ENCODE results near the gene ALKBH6. TPM values are rescaled to one million over a fixed set of nuclear protein-coding genes. Genes with fewer than 3 reads are reported as not detected.

ALKBH6 gene
- polyA plus RNA-seq, 4 donors: 11.8 to 20.5 (median 16.9) TPM

- no peak for DNase-seq (ENCODE audit: low read depth in 4 of 4, low spot score in 2 of 4)
These were observed 17.3 kb upstream of the ALKBH6 start for GRCh38 chr19:36031308-36031707.

- DNase-seq (ENCODE audit: low read depth in 4 of 4, low spot score in 2 of 4): no peak
These were observed 16.5 kb upstream of the ALKBH6 start for GRCh38 chr19:36030264-36031148.

GRCh38 chr19:36028313-36029041 lies 14.5 kb upstream of the ALKBH6 start:
- no peak for DNase-seq (ENCODE audit: low read depth in 4 of 4, low spot score in 2 of 4)

- DNase-seq (ENCODE audit: low read depth in 4 of 4, low spot score in 2 of 4): no peak
These were observed 13.7 kb upstream of the ALKBH6 start for GRCh38 chr19:36027696-36028095.

GRCh38 chr19:36026091-36026876 lies 12.3 kb upstream of the ALKBH6 start:
- no peak for DNase-seq (ENCODE audit: low read depth in 4 of 4, low spot score in 2 of 4)

- DNase-seq (ENCODE audit: low read depth in 4 of 4, low spot score in 2 of 4): no peak
These were observed 11.5 kb upstream of the ALKBH6 start for GRCh38 chr19:36025541-36025940.

- DNase-seq (ENCODE audit: low read depth in 4 of 4, low spot score in 2 of 4): no peak
These were observed 9.4 kb upstream of the ALKBH6 start for GRCh38 chr19:36023432-36023831.

- no peak for DNase-seq (ENCODE audit: low read depth in 4 of 4, low spot score in 2 of 4)
These were observed 5.2 kb upstream of the ALKBH6 start for GRCh38 chr19:36019061-36019670.

GRCh38 chr19:36013280-36014011 lies 567 bp downstream of the ALKBH6 start:
- no peak for DNase-seq (ENCODE audit: low read depth in 4 of 4, low spot score in 2 of 4)

GRCh38 chr19:36010402-36010801 lies 3.6 kb downstream of the ALKBH6 start:
- no peak for DNase-seq (ENCODE audit: low read depth in 4 of 4, low spot score in 2 of 4)

GRCh38 chr19:36009633-36010379 lies 4.2 kb downstream of the ALKBH6 start:
- no peak for DNase-seq (ENCODE audit: low read depth in 4 of 4, low spot score in 2 of 4)

- DNase-seq (ENCODE audit: low read depth in 4 of 4, low spot score in 2 of 4): no peak
These were observed 4.8 kb downstream of the ALKBH6 start for GRCh38 chr19:36009220-36009619.

GRCh38 chr19:36008336-36008978 lies 5.6 kb downstream of the ALKBH6 start, which contains the start of gene SYNE4:
Gene SYNE4, minus strand, starts transcription at chr19:36008813. Its CDS starts 132 bp downstream, at chr19:36008681.
- no peak for DNase-seq (ENCODE audit: low read depth in 4 of 4, low spot score in 2 of 4)

GRCh38 chr19:36006955-36007354 lies 7.1 kb downstream of the ALKBH6 start:
- no peak for DNase-seq (ENCODE audit: low read depth in 4 of 4, low spot score in 2 of 4)

GRCh38 chr19:36003284-36003683 lies 10.7 kb downstream of the ALKBH6 start:
- no peak for DNase-seq (ENCODE audit: low read depth in 4 of 4, low spot score in 2 of 4)

GRCh38 chr19:36001605-36002004 lies 12.4 kb downstream of the ALKBH6 start:
- no peak for DNase-seq (ENCODE audit: low read depth in 4 of 4, low spot score in 2 of 4)

GRCh38 chr19:35996777-35997176 lies 17.2 kb downstream of the ALKBH6 start:
- DNase-seq (ENCODE audit: low read depth in 4 of 4, low spot score in 2 of 4): no peak

All from left renal cortex interstitium (tissue), 4 donors.